ENCODE data around the gene FOXS1. TPM values are rescaled to one million over a fixed set of nuclear protein-coding genes. Genes with fewer than 3 reads are reported as not detected.
"Not testable (repeated sequence)": the region's sequence is repeated elsewhere in the genome, so short reads cannot be mapped to it uniquely, and the experiment has no call there.

The FOXS1 gene
- total RNA-seq, 1 donor from 2014 or later = 5.9 TPM

DNA sequence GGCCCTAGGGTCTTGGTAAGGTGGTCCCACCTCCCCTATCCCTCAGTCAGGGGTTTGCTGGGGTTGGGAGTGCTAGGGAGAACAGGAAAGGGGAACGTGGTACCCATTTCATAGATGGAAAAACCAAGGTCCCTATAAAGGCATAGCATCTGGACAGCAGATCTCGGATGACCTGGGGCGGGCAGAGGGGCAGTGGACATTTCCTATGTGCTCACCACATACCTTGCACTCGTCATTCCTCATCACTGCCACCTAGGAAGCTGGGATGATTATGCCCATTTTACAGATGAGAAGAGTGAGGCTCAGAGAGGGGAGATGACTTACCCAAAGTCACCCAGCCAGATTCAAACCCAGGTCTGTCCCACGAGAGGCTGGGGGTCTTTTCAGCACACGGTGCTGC lies 14.2 kb downstream of the FOXS1 start:
- no peaks in the 10 kb centered on the region for H3K27me3 ChIP-seq (ENCODE audit: control insufficient read depth, insufficient read depth, low read length)
- TF ChIP-seq, protein P1, sequence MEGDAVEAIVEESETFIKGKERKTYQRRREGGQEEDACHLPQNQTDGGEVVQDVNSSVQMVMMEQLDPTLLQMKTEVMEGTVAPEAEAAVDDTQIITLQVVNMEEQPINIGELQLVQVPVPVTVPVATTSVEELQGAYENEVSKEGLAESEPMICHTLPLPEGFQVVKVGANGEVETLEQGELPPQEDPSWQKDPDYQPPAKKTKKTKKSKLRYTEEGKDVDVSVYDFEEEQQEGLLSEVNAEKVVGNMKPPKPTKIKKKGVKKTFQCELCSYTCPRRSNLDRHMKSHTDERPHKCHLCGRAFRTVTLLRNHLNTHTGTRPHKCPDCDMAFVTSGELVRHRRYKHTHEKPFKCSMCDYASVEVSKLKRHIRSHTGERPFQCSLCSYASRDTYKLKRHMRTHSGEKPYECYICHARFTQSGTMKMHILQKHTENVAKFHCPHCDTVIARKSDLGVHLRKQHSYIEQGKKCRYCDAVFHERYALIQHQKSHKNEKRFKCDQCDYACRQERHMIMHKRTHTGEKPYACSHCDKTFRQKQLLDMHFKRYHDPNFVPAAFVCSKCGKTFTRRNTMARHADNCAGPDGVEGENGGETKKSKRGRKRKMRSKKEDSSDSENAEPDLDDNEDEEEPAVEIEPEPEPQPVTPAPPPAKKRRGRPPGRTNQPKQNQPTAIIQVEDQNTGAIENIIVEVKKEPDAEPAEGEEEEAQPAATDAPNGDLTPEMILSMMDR (IDR thresholded peaks at IDR 0.05; ENCODE audit: insufficient read depth, low read length, poor library complexity, severe bottlenecking) = no peak
- H3K4me3 ChIP-seq (ENCODE audit: low read depth, low read length) = no peak overlapping the region
- no peak for DNase-seq (ENCODE audit: low read depth)
- H3K36me3 ChIP-seq (ENCODE audit: control insufficient read depth, insufficient read depth, low read length) = no peaks in the 10 kb centered on the region

DNA sequence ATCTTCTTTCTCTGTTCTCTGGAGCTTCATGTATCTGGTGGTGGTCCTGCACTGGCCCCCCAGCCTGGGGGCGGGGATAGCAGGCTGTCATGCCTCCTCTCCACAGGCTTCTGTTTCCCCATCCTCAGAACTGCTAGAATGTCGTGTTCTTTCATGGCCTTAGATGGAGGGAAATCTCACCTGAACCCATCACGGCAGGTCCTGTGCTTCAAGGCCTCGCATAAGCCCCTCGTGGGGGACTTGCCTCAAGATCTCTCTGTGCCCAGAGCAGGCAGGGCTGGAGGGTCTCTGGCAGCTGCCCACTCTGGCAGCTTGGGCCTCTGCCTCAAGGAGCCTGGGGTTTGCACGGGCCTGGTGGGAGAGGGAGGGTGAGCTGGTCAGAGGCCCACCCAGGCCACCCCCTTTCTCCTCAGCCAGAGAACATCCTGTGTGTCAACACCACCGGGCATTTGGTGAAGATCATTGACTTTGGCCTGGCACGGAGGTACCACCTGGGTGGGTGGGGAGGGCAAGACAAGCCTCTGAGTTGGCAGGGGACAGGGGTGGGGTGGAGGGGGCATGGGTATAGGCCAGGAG lies 14.9 kb downstream of the FOXS1 start:
- TF ChIP-seq, protein P1 (IDR thresholded peaks at IDR 0.05; ENCODE audit: insufficient read depth, low read length, poor library complexity, severe bottlenecking) = no peak
- no peak for DNase-seq (ENCODE audit: low read depth)
- Histone ChIP-seq H3K4me3 (ENCODE audit: low read depth, low read length) (no peak overlapping the region), H3K27me3 (ENCODE audit: control insufficient read depth, insufficient read depth, low read length) (no peaks in the 10 kb centered on the region), H3K36me3 (ENCODE audit: control insufficient read depth, insufficient read depth, low read length) (no peaks in the 10 kb centered on the region)

GRCh38 chr20:31829731-31830130 lies 15.7 kb downstream of the FOXS1 start:
- H3K27me3 ChIP-seq (ENCODE audit: control insufficient read depth, insufficient read depth, low read length) = no peaks in the 10 kb centered on the region
- no peak overlapping the region for H3K4me3 ChIP-seq (ENCODE audit: low read depth, low read length)
- H3K36me3 ChIP-seq (ENCODE audit: control insufficient read depth, insufficient read depth, low read length) = no peaks in the 10 kb centered on the region
- TF ChIP-seq, protein P1 (IDR thresholded peaks at IDR 0.05; ENCODE audit: insufficient read depth, low read length, poor library complexity, severe bottlenecking) = no peak
- DNase-seq (ENCODE audit: low read depth) = no peak

GRCh38 chr20:31828016-31828415 lies 17.4 kb downstream of the FOXS1 start:
- not testable (repeated sequence) for H3K27me3 ChIP-seq (ENCODE audit: control insufficient read depth, insufficient read depth, low read length); H3K36me3 ChIP-seq (ENCODE audit: control insufficient read depth, insufficient read depth, low read length); DNase-seq (ENCODE audit: low read depth)

DNA sequence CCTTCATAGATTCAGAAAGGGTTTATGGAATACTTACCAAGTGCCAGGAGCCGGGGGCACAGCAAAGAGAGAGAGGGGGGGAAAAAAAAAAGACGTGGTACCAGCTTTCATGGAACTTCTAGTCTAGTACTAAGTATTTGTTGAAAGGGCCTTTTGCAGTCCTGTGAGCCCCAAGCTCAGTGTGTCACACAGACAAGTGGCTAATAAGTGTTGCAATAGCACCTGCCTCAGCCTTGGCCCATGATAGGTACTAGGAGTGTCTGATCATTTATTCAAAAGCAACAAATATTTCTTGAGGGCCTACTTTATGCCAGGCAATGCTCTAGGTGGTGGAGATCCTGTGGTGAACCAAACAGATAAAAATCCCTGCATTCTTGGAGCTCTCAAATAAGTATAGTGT lies 18.3 kb downstream of the FOXS1 start:
- DNase-seq (ENCODE audit: low read depth) = no peak
- Histone ChIP-seq H3K36me3 (ENCODE audit: control insufficient read depth, insufficient read depth, low read length) (no peaks in the 10 kb centered on the region), H3K4me3 (ENCODE audit: low read depth, low read length) (no peak overlapping the region), H3K27me3 (ENCODE audit: control insufficient read depth, insufficient read depth, low read length) (no peaks in the 10 kb centered on the region)
- TF ChIP-seq, protein P1 (IDR thresholded peaks at IDR 0.05; ENCODE audit: insufficient read depth, low read length, poor library complexity, severe bottlenecking) = no peak

More at GRCh38 chr20:31828016-31828415, 17.4 kb downstream of the FOXS1 start:
- not testable (repeated sequence) for H3K4me3 ChIP-seq (ENCODE audit: low read depth, low read length)

DNA sequence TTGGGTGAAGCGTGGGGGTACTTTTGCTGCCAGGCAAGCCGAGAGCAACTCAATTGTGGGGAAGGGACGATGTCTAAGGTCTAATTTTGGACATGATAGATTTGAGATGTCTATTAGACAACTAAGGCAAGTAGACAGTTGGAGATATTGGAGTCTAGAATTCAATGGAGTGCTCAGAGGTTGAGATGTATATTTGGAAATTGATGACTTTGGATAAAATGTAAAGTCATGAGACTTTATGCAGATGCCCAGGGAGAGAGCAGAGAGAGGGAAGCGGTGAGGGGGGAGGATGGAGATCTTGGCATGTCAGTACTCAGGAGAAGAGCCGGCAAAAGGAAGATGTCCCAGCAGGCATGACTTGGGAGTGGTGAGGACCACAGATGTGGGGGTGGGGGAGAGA lies 19.3 kb downstream of the FOXS1 start:
- no peaks in the 10 kb centered on the region for H3K27me3 ChIP-seq (ENCODE audit: control insufficient read depth, insufficient read depth, low read length)
- no peaks in the 10 kb centered on the region for H3K36me3 ChIP-seq (ENCODE audit: control insufficient read depth, insufficient read depth, low read length)
- DNase-seq (ENCODE audit: low read depth) = no peak
- TF ChIP-seq, protein P1 (IDR thresholded peaks at IDR 0.05; ENCODE audit: insufficient read depth, low read length, poor library complexity, severe bottlenecking) = no peak
- no peak overlapping the region for H3K4me3 ChIP-seq (ENCODE audit: low read depth, low read length)
